HG03135 (cell line): Measurements from ENCODE around the gene PGAP2.
A peak's percentile ranks its signal among the peaks of the same experiment; 100 is the strongest.
"Not testable (repeated sequence)": the region's sequence is repeated elsewhere in the genome, so short reads cannot be mapped to it uniquely, and the experiment has no call there.

Experiments
- ATAC-seq: cut with Tn5 transposase; IDR thresholded peaks from one replicate; pipeline ENCODE4 v1.9.1; 2021; ENCODE audit warnings: mild to moderate bottlenecking, moderate library complexity; ENCODE audit not compliant: unreplicated experiment

The PGAP2 gene

DNA sequence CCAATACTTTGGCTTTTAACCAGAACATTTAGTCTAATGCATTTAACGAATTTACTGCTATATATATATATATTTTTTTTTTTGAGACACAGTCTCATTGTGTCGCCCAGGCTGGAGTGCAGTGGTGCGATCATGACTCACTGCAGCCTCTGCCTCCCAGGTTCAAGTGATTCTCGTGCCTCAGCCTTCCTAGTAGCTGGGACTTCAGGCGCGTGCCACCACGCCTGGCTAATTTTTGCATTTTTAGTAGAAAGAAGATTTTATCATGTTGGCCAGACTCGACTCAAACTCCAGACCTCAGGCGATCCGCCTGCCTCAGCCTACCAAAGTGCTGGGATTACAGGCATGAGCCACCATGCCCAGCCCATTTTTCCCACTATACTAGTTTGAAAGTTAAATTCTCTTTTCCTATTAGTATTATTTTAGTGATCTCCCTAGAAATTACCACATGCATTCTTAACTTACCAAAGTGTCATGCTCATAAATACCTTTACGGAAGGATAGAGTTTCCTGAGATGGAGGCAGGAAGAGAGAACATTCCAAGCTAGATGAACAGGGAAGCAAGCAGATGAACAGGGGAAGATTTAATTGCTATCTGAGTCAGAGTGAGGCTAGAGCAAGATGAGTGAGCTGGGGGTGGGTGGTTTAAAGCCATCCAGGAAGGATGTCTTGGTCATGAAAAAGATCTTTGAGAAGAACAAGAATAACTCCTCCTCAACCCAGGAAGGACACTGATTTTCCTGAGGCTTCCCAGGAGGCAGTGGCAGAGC lies 4.4 kb upstream of the PGAP2 start:
- no peak for ATAC-seq

GRCh38 chr11:3808861-3809623 lies 682 bp downstream of the PGAP2 start:
- peak; percentile 78 for ATAC-seq

DNA sequence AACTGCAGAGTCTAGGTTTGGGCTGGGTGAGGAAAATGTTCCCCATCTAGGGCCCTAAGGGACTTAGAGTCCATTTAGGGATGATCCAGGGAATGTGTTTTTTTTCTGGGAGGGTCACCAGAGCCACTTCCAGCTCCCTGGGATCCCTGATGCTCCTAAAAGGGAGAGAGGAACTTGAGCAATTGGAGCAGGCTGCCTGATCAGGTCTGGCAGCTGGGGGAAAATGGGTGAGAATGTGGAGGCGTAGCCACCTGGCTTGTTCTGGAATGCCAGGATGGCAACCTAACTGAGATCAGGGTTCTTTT lies 1.2 kb downstream of the PGAP2 start:
- ATAC-seq, result no peak

DNA sequence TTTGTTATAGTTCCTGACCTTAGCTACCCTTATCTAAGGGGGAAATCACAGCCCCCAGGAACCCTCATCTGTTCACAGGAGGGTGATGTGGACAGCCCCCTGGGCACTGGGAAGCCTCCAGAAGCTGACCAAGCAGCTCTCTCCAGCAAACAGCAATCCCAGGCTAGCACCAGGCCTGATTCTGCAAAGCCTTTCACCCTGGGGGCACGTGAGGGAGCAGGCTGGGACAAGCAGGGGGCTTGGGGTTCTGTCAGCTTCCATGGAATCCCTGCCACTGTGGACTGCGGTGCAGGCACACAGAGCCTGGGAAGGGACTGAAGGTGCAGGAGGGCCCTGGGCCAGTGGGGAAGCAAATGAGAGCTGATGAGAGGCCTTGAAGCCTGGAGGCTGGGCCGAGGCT lies 2.1 kb downstream of the PGAP2 start:
- ATAC-seq, result no peak

GRCh38 chr11:3810951-3811350 lies 2.6 kb downstream of the PGAP2 start:
- ATAC-seq, result no peak

DNA sequence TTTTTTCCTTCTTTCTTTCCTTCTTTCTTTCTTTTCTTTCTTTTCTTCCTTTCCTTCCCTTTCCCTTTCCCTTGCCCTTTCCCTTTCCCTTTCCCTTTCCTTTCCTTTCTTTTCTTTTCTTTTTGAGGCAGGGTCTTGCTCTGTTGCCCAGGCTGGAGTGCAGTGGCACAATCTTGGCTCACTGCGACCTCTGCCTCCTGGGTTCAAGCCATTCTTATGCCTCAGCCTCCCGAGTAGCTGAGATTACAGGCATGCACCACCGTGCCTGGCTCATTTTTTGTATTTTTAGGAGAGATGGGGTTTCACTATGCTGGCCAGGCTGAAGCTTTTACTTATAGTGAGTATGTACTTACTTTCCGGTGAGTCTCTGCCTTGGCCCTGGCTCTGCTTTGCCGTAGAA lies 6.5 kb downstream of the PGAP2 start:
- ATAC-seq, result not testable (repeated sequence)

DNA sequence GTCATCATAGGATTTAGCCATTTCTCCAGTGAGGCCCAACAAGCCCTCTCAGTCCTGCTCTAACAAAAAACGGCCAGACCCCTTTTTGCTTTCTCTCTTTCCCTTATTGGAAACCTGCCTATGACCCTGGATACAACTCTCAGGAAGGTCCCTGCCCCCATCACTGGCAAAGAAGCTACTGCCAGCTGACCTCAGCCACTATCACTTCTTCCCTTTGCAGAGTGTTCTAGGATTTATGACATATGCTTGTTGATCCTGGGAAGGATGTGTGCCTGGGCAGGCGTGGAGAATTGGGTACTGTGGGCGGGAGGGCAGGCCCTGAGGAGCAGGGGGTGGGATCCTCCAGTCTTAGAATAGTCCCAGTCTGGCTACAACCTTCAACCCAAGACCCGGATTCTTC lies 7.5 kb downstream of the PGAP2 start:
- ATAC-seq, result no peak

DNA sequence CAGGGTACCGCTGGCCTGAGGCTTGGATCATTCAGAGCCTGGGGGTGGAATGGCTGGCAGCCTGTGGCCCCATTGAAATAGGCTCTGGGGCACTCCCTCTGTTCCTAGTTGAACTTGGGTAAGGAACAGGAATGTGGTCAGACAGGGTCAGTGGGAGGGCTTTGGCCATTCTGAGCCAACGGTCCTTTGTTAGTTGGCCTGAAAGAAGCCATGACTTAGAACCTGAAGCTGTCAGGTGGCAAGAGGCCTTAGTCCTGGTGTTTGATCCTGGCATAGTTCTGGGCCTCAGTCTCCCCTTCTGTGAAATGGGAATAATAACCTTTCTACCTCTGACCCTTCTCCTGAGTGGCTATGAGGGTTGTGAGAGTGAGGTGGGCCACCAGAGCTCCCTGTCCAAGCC lies 8.3 kb downstream of the PGAP2 start:
- ATAC-seq, result no peak

DNA sequence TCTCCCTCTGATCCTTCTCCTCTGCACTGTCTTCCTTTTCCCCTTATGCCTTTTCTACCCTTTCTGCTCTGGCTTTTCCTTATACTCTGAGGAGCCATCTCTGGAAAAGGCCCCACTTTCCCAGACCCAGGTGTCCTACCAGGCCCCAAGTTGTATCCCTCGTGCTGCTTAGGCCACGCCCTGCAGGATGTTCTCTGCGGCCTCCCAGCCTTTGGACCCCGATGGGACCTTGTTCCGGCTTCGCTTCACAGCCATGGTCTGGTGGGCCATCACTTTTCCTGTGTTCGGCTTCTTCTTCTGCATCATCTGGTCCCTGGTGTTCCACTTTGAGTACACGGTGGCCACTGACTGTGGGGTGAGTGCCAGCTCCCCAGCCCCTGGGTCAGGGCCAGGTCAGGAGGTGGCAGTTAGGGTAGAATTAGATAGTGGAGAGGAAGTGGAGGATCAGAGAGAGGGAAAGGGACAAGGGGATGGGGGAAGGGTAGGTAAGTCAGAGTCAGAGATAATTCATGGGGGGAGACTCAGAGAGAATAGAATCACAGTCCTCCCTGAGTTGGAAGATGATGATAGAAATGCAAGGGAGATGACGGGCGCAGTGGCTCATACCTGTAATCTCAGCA lies 8.9 kb downstream of the PGAP2 start:
- no peak for ATAC-seq

DNA sequence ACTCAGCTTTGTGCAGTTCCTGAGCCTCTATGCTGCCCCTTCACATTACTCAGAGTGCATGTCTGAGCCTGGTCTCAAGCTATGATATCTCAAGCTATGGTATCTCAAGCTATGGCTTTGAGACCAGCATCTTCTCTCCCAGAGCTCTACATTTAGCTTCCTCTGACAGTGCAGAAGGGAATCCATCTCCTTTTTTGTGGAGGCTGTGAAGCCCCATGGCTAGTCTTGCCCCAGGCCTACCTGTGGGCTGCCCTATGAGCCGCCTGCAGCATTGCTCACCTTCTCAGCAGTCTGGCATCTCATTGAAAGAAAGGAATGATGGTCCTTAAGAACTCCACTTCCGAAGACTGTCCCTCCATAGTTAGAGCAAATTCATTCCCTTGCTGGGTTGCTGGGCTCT lies 12.6 kb downstream of the PGAP2 start:
- no peak for ATAC-seq

DNA sequence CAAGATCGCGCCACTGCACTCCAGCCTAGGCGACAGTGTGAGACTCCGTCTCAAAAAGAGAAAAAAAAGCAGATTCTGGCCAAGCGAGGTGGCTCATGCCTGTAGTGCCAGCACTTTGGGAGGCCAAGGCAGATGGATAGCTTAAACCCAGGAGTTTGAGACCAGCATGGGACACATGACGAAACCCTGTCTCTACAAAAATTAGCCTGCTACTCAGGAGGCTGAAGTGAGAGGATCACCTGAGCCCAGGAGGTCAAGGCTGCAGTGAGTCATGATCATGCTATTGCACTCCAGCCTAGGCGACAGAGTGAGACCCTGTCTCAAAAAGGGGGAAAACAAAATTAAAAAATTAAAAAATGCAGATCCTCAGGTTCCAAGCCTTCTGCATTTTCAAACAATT lies 14.0 kb downstream of the PGAP2 start:
- ATAC-seq, result no peak

DNA sequence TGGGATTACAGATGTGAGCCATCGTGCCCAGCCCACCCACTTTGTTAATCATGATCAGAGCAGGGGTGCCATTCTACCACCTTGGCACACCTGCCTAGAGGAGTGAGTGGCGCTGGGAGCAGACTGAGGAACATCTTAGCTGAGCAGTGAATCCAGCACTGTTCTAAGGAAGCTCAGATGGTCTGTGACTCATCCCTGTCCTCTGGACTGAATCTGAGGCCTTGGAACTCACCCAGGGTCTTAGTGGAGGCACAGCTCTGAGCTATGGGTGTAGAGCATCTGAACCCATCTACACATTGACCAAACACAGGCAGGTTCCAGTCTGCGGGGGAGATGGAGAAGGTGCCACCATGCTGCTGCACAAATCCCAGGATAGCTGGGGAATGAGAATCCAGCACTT lies 14.9 kb downstream of the PGAP2 start:
- ATAC-seq, result no peak

GRCh38 chr11:3823762-3824506 lies 15.6 kb downstream of the PGAP2 start:
- ATAC-seq, result no peak

- no peak for ATAC-seq
Observed at GRCh38 chr11:3824714-3825472, 16.5 kb downstream of the PGAP2 start.

GRCh38 chr11:3825473-3826154 lies 17.3 kb downstream of the PGAP2 start:
- no peak for ATAC-seq

DNA sequence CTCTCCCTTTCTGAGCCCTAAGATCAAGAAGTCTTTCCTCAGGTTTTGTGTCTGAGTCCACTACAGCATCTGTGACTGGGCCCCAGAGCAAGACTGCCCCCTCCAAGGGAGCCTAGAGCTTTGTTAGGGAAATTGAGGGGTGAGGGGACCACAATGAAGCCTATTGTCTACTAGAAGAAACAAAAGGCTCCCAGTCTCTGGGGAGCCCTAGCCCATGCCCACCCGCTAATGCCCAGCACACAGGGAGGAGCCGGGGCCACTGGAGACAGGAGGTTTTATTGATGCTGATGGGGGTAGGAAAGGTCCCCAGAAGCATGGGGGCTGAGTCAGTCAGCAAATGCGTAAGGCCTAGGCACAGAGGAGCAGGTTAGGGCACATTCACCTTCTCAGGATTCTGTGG lies 18.4 kb downstream of the PGAP2 start:
- no peak for ATAC-seq

DNA sequence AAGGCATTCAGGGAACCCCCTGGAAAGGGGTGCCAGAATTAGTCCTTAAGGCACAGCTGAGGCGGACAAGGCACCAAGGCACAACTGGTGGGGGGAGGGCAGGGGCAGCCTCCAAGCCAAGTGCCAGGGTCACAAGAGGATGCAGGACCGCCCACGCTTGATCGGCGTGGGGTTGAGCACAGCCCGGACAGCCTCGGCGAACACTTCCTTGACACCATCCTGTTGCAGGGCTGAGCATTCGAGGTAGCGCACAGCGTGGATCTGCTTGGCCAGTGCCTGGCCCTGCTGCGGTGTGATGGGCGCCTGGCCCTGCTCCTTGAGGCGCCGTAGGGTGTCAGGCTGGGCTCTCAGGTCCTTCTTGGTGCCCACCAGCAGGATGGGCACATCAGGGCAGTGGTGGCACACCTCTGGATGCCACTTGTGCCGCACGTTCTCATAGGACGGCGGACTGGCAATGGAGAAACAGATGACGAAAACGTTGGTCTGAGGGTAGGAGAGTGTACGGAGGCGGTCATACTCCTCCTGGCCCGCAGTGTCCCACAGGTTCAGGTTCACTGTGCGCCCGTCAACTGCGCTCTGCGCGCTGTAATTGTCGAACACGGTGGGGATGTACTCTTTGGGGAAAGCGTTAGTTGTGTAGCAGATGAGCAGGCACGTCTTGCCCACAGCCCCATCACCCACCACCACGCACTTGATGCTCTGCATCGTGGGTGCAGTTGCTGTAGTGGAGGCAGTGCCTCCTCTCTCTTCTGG lies 19.2 kb downstream of the PGAP2 start:
- no peak for ATAC-seq

- ATAC-seq, result no peak
Observed at GRCh38 chr11:3830088-3830487, 21.7 kb downstream of the PGAP2 start.

GRCh38 chr11:3830730-3831129 lies 22.4 kb downstream of the PGAP2 start:
- ATAC-seq, result no peak
